GM13976 (cell line): Measurements from ENCODE around the gene HACE1.
"Not testable (repeated sequence)": the region's sequence is repeated elsewhere in the genome, so short reads cannot be mapped to it uniquely, and the experiment has no call there.

Experiments
- DNase-seq: peaks from one replicate; pipeline ENCODE4 v3.0.0; 2012; ENCODE audit warnings: low spot score
- CTCF ChIP-seq: IDR thresholded peaks from 2 replicates; pipeline ENCODE4 v1.5.1; 2012; ENCODE audit warnings: borderline replicate concordance, mild to moderate bottlenecking; ENCODE audit not compliant: insufficient read depth; ENCODE audit errors: extremely low read depth, missing control alignments, control extremely low read depth
- in situ Hi-C: fragments of 300-500 bp; cut with MboI; formaldehyde crosslinking; loops from one replicate; pipeline ENCODE4 v1.12.0; 2022; ENCODE audit warnings: low sequenced_read_pairs, mixed read lengths, inconsistent platforms; ENCODE audit not compliant: unreplicated experiment

Gene HACE1

GRCh38 chr6:104816125-104816524 lies 43.6 kb downstream of the HACE1 start:
- in situ Hi-C loops = no loop called here
- DNase-seq = no peak
- no peak for TF ChIP-seq CTCF

- in situ Hi-C loops = no loop called here
- no peak for TF ChIP-seq CTCF
- no peak for DNase-seq
Observed at GRCh38 chr6:104814743-104815142, 45.0 kb downstream of the HACE1 start.

GRCh38 chr6:104813552-104813951 lies 46.2 kb downstream of the HACE1 start:
- in situ Hi-C loops = no loop called here
- DNase-seq = no peak
- TF ChIP-seq CTCF = no peak

- DNase-seq = no peak
- in situ Hi-C loops = no loop called here
- TF ChIP-seq CTCF = no peak
Observed at GRCh38 chr6:104809116-104809515, 50.6 kb downstream of the HACE1 start.

GRCh38 chr6:104805335-104805734 lies 54.4 kb downstream of the HACE1 start:
- in situ Hi-C loops, DNase-seq: not testable (repeated sequence)

GRCh38 chr6:104799134-104799657 lies 60.5 kb downstream of the HACE1 start:
- no peak for TF ChIP-seq CTCF
- no peak for DNase-seq
- in situ Hi-C loops = no loop called here

GRCh38 chr6:104796031-104796785 lies 63.5 kb downstream of the HACE1 start:
- in situ Hi-C loops = no loop called here
- DNase-seq = no peak
- TF ChIP-seq CTCF = no peak
